ENCODE results near the gene CENPO.

Gene CENPO

GRCh38 chr2:24792874-24793760, at the start of gene CENPO, which contains the start of gene PTRHD1:
Gene CENPO (plus strand): TSS chr2:24793425. CDS start chr2:24793920, 495 bp downstream.
Gene PTRHD1 (minus strand): TSS chr2:24793391. CDS start chr2:24793377, 14 bp downstream.
- peak; percentile 53 for FAIRE-seq
- DNase-seq (ENCODE audit: low spot score): peak; percentile 93

- DNase-seq (ENCODE audit: low spot score) (no peak), FAIRE-seq (no peak)
These were observed 49.3 kb upstream of the CENPO start for GRCh38 chr2:24743924-24744323.

DNA sequence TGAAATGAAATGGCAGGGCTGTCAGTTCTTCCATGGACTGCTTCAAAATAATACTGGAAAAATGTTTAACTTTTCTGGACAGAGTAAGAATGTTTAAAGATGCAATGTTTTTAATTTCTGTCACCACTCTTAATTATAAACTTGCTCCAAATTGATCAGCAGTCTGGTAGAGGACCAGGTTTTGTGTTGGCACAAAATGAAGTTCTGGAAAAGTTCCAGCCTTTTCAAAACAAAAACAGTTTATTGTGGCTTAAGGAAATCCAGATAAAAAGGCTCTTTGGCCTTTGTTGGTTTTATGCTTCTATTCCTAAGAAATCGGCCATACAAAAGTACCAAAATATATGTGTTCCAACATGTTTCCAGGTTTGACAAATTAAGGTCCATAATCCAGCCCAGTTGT, 48.9 kb upstream of the CENPO start:
- DNase-seq (ENCODE audit: low spot score): no peak
- no peak for FAIRE-seq

DNA sequence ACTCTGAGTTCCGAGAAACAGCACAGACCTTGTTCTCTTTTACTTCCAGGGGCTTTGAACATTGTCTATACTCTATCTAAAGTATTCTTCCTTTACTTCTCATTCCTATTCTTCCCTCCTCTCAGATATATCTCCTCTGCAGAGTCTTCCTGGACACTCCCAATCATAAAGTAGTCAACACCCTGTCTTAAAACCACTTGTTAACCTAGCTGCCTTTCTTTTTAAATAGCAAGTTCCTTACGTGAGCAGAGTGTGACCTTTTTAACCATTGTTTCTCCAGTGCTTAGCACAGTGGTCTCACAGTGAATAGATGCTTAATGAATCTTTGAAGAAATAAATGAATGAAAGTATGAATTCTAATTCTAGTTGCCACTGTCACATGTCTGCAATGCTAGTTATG, 47.4 kb upstream of the CENPO start:
- no peak for DNase-seq (ENCODE audit: low spot score)
- FAIRE-seq: no peak

GRCh38 chr2:24747299-24747698, 45.9 kb upstream of the CENPO start:
- FAIRE-seq (no peak), DNase-seq (ENCODE audit: low spot score) (no peak)

DNA sequence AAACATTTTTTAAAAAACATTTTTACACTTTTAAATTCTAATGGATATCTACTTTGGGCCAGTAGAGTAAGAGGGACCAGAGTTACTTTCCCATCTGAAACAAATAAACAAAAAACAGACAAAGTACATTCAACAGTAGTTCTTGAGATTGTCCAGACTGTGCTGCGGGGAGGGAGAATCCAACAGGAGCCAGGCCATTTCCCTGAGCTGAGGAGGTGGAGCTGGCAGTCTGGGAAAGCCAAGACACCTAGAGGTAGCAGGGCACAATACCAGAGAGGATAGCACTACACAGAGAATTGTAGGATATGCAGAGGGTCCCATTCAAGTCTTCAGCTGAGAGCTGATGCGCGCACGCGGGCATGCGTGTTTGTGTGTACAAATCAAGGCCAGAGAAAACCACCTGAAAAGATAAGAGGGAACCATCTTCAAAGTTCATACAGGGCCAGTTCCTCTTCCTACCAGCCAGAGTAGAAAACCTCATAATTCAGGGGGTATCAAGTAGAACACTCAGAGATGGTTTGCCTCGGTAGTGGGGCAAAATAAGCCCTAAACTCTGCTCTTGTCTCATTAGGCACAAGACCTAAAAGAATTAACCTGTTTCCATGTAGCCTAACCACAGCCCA, 44.0 kb upstream of the CENPO start:
- FAIRE-seq (no peak), DNase-seq (ENCODE audit: low spot score) (no peak)

GRCh38 chr2:24754985-24755705, 38.1 kb upstream of the CENPO start:
- DNase-seq (ENCODE audit: low spot score) (no peak), FAIRE-seq (no peak)

DNA sequence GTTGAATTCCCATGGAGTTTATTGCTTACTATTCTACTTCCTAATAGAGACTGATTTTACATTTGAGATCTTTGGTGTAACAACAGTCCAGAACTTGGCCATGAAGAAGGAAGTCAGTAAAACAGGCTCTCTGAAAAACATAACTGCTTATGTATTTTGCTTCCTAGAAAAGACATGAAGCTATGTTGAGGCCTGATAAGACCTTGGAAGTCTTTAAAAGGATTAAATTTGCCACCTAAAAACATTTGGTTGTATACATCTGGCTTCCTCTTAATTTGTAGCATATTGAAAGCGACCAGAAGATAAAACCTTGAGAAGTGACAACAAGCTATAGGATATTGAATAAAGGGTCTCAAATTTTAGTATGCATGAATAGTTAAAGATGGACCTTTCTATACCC, 36.4 kb upstream of the CENPO start:
- no peak for DNase-seq (ENCODE audit: low spot score)
- no peak for FAIRE-seq

- FAIRE-seq: no peak
- DNase-seq (ENCODE audit: low spot score): no peak
These were observed 31.4 kb upstream of the CENPO start for GRCh38 chr2:24761866-24762265.

- FAIRE-seq (no peak), DNase-seq (ENCODE audit: low spot score) (no peak)
These were observed 30.7 kb upstream of the CENPO start for GRCh38 chr2:24762518-24762917.

DNA sequence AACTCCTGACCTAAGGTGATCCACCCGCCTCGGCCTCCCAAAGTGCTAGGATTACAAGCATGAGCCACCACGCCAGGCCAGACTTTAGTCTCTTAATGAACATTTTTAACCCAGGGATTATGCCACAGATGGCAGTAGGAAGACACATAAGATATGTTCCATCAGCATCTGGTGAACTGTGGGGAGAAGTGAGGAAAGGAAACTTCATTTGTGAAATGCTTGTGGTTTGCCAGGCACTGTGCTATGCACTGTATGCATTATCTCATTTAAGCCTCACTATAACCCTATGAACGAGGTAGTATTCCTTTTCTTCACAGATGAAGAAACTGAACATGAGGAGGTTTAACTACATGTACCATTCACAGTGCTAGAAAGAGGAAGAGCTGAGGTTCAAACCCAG, 29.4 kb upstream of the CENPO start:
- FAIRE-seq (no peak), DNase-seq (ENCODE audit: low spot score) (no peak)

DNA sequence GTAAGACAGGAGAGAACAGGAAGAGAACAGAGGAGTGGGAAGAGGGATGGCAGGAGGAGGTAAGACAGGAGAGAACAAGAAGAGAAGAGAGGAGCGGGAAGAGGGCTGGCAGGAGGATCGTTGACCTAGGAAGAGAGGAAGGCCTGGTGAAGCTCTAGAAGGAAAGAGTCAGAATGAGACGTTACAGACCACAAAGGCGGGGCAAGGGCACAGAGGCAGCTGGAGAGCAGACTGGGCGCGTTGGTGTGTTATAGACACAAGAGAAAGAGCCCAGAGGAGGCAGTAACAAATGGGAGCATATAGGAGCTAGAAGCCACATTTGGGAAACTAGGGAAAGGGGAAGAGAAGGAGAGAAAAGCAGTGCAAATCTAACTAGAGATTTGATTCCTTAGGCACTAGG, 26.6 kb upstream of the CENPO start:
- FAIRE-seq (no peak), DNase-seq (ENCODE audit: low spot score) (no peak)

DNA sequence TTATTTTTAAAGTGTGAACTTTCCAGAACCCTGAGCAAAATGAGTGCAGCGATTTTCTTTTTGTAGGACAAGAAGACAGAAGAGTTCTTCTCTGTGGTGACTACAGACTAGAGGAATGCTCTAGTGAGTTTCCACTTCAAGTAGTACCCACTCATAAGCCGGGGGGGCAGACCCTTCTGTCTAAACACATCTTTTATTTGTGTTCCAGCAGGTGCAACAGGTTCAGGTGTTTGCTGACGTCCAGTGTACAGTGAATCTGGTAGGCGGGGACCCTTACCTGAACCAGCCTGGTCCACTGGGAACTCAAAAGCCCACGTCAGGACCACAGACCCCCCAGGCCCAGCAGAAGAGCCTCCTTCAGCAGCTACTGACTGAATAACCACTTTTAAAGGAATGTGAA, 25.2 kb upstream of the CENPO start:
- DNase-seq (ENCODE audit: low spot score): no peak
- no peak for FAIRE-seq

DNA sequence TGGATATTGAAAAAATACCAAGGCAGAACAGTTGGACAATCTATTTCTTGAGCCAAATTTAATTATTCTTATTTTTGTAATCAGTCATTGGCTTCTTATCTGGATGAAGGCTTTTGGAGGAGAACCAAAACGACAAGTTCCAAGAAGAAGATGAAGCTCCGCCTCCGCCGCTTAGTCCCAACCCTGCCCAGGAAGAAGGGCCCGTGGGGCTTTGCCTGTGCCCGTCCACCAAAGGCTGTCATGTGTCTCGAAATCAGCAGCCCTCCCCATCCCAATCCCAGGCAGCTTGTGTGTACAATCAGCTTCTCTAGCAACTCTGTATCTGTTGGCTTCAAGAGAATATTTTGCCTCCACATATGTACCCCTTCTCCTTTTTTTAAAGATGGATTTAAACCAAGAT, 24.6 kb upstream of the CENPO start:
- DNase-seq (ENCODE audit: low spot score) (no peak), FAIRE-seq (no peak)

GRCh38 chr2:24771061-24771460, 22.2 kb upstream of the CENPO start:
- FAIRE-seq: no peak

DNA sequence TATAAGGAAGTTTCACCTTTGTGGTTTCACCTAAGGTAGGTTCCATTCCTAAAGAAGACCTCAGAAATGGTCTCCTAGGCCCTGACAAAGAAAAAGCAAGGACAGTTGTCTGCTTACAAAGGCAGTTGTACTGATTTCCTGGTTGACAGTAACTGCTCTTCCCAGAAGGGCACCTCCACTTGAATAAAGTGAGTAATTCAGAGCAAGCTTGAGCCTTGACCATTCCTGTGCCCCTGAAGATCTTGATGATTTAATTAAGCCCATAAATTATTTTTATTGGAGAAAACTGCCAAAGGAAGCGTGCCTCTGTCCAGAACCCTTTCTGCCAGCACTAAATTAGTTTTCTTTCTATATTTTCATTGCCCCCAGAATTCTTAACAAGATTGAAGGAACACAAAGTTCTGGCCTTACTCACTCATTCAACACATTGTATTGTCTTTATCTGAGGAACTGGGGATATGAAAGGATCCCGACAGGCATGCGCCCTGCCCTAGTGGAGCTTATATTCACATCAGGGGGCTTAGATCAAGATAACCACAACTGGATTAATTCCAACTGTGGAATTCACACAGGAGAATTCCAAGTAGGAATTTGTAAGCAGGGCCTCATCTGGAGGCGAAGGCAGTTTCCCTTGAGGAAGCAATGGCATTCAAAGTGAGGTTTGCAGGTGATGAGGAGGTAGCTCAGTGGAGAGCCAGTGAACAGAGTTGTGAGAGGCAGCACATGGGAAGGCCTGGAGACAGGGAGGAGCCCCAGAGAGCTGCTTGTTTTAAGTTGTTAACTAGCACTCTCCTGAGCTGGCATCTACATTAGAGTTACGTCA, 21.2 kb upstream of the CENPO start:
- FAIRE-seq: no peak

More at GRCh38 chr2:24771061-24771460, 22.2 kb upstream of the CENPO start:
- DNase-seq (ENCODE audit: low spot score): no peak

GRCh38 chr2:24774373-24774772, 18.9 kb upstream of the CENPO start:
- no peak for FAIRE-seq

More for the DNA sequence above, 21.2 kb upstream of the CENPO start:
- no peak for DNase-seq (ENCODE audit: low spot score)

GRCh38 chr2:24779116-24779515, 14.1 kb upstream of the CENPO start:
- DNase-seq (ENCODE audit: low spot score): no peak
- FAIRE-seq: no peak

More at GRCh38 chr2:24774373-24774772, 18.9 kb upstream of the CENPO start:
- no peak for DNase-seq (ENCODE audit: low spot score)

DNA sequence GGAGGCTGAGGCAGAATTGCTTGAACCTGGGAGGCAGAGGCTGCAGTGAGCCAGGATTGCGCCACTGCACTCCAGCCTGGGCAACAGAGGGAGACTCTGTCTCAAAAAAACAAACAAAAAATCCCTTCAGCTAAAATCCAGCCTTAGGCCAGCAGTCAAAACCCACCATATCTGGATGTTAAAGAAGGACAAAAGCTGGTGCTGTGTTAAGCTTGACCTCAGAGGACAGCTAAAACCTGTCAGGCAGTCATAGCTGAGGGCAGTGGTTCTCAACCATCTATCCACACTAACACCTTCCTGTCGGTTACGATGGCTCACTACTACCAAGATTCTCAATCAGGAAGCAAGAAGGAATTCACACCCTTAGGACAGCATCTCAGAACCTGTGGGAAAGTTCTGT, 9.6 kb upstream of the CENPO start:
- no peak for DNase-seq (ENCODE audit: low spot score)
- no peak for FAIRE-seq

GRCh38 chr2:24785671-24786321, 7.4 kb upstream of the CENPO start:
- DNase-seq (ENCODE audit: low spot score): no peak

DNA sequence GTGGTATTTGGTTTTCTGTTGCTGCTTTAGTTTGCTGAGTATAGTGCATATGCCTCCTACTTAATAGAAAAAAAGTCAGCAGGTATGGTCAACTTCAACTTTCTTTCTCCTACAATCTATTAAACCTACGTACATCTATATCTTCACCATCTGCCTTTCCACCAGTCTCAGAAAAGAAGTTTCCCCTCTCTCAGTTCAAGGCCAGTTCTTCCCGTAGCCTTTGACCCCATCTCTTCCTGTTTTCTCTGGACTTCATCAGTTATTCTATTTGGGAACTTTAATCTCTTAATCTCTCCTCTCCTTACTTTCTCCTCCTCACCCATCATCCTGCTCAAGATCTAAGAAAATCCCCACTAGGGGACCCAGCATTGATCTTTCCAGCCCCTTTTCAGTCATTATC, 5.7 kb upstream of the CENPO start:
- DNase-seq (ENCODE audit: low spot score): no peak
- no peak for FAIRE-seq

More at GRCh38 chr2:24785671-24786321, 7.4 kb upstream of the CENPO start:
- FAIRE-seq: no peak

Measured in RCC 7860 (cell line).